ENCODE data around the gene EIF1. TPM values are rescaled to one million over a fixed set of nuclear protein-coding genes. Genes with fewer than 3 reads are reported as not detected.
A peak's percentile ranks its signal among the peaks of the same experiment; 100 is the strongest.

Gene EIF1
- total RNA-seq, 1 experiment from 2014 or later: 1,082 TPM

DNA sequence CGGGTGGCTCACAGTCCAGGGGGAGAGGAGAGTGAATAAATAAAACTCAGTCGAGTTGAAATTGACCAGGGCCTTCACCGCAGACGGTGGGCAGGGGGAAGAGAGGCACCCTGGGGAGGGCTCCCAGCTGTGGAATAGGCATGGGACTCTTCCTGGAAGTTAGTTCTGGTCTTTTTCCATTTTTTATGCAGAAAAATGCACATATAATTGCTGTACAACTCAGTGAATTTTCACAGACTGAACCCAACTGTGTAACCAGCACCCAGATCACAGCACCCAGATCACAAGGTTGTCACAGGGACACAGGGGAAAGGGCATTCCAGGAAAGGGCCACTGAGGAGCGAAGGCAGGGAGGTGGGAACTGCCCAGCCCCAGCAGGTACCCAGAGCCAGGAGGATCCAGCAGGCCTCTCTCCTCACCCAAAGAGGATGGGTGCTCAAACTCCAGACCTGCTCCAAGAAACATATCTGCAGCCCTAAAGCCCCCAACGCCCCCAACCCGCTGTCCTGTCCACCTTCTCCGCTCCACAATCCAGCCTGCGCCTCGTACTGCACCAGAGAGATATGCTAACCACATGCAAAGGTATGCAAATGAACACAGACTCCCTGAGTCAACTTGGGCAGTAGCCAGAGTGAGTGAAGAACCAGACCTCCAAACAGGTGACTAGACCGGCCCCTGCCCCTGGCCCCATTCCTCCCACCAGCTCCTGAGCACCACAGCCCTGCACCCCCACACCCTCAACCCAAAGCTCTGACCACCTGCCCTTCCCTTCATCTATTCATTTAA, 29.1 kb upstream of the EIF1 start:
- Histone ChIP-seq H3K9me3 (ENCODE audit: control insufficient read depth in 1 of 2, insufficient read depth in 1 of 2, low read depth in 1 of 2, low read length in 2 of 2) (no peaks in the 10 kb centered on the region), H3K4me2 (ENCODE audit: low read length) (no peak overlapping the region), H3K36me3 (ENCODE audit: control insufficient read depth in 1 of 2, insufficient read depth in 2 of 2, low read length in 2 of 2) (no peaks in the 10 kb centered on the region), H3K9me2 (ENCODE audit: insufficient read depth) (no peaks in the 10 kb centered on the region), H3K4me1 (ENCODE audit: control insufficient read depth in 1 of 2, insufficient read depth in 2 of 2, low read length in 2 of 2) (peaks cover 12 to 61% of the 10 kb centered on the region in 2 experiments), H2AFZ (ENCODE audit: low read depth, low read length, poor library complexity, severe bottlenecking) (no peak overlapping the region), H3K27me3 (ENCODE audit: insufficient read depth, low read length) (no peaks in the 10 kb centered on the region), H3K79me2 (ENCODE audit: insufficient read depth, low read length) (no peaks in the 10 kb centered on the region), H3K27ac (ENCODE audit: low read depth, low read length) (no peak overlapping the region), H3K9ac (ENCODE audit: low read length) (no peak overlapping the region), H3K4me3 (replicated peaks in 1 of 2; ENCODE audit: low read depth in 1 of 2, low read length in 2 of 2) (no peak overlapping the region), H4K20me1 (ENCODE audit: insufficient read depth) (no peaks in the 10 kb centered on the region)
- ChIA-PET POLR2A (no interaction called here), RAD21 (ENCODE audit: low non-redundant PET in 1 of 2, low total read pairs in 2 of 2, uncharacterized antibody in 2 of 2, unreplicated experiment in 2 of 2) (interaction anchor here in 1 of 2 experiments (1.4 kb wide), 1 partner anchor 110 kb away, joined by 5 read pairs; no protein-coding TSS in a partner anchor), CTCF (interaction anchor here (7.4 to 8.7 kb wide), 2 partner anchors 9 to 110 kb away, joined by 203 to 217 read pairs; no protein-coding TSS in a partner anchor)
- intact Hi-C loops (cut with micrococcal nuclease): no loop called here
- BruUV-seq (replicated peaks): no TSS peak
- no peak for DNase-seq (ENCODE audit: low read depth, low spot score)
- no peak for ATAC-seq
- TF ChIP-seq SIN3A (IDR thresholded peaks at IDR 0.05; ENCODE audit: low read depth) (no peak), EZH2phosphoT487 (IDR thresholded peaks at IDR 0.05; ENCODE audit: borderline replicate concordance) (no peak), ATF3 (IDR thresholded peaks at IDR 0.05) (no peak)

DNA sequence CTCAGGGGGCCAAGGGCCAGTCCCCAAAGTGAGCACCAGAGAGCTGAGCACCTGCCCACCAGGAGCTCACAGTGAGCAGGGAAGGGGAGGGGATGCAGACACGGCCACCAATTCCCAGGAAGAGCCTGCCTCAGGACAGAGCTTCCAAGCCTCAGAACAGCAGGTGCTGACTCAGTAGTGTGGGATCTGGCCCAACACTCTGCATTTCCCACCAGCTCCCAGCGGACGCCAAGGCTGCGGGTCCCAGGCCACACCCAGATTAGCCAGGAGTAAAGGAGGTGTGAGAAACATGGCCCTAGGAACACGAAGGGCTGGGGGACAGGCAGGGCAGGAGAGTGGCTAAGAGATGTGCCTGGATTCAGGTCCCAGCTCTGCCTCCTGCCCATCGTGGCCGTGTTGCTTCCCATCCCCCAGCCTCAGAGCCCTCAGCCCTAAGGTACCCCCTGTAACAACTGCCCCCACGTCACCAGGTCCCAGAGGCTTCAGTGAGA, 28.4 kb upstream of the EIF1 start:
- POLR2A ChIA-PET: no interaction called here
- H3K9me3 ChIP-seq (ENCODE audit: control insufficient read depth in 1 of 2, insufficient read depth in 1 of 2, low read depth in 1 of 2, low read length in 2 of 2): no peaks in the 10 kb centered on the region

More for the DNA sequence above, 28.4 kb upstream of the EIF1 start:
- peak; percentile 33; the same call in 1 of the 2 replicates for TF ChIP-seq MAX (IDR thresholded peaks at IDR 0.05)
- TF ChIP-seq ZNF274 (IDR thresholded peaks at IDR 0.05; ENCODE audit: low read depth, low read length): no peak
- no peak for TF ChIP-seq YY1 (IDR thresholded peaks at IDR 0.05; ENCODE audit: extremely low read depth, insufficient replicate concordance, low read depth, low read length)
- ChIA-PET CTCF (interaction anchor here (7.4 to 8.7 kb wide), 2 partner anchors 10 to 110 kb away, joined by 203 to 217 read pairs; no protein-coding TSS in a partner anchor), RAD21 (ENCODE audit: low non-redundant PET in 1 of 2, low total read pairs in 2 of 2, uncharacterized antibody in 2 of 2, unreplicated experiment in 2 of 2) (interaction anchor here (0.5 to 1.4 kb wide), 3 partner anchors 9 to 111 kb away, joined by 5 to 6 read pairs (median 5); no protein-coding TSS in a partner anchor)
- DNase-seq (ENCODE audit: low read depth, low spot score) (no peak), ATAC-seq (no peak)
- no peaks in the 10 kb centered on the region for H3K9me2 ChIP-seq (ENCODE audit: insufficient read depth)
- H3K9ac ChIP-seq (ENCODE audit: low read length): no peak overlapping the region
- H3K4me3 ChIP-seq (replicated peaks in 1 of 2; ENCODE audit: low read depth in 1 of 2, low read length in 2 of 2): no peak overlapping the region
- no peaks in the 10 kb centered on the region for H3K36me3 ChIP-seq (ENCODE audit: control insufficient read depth in 1 of 2, insufficient read depth in 2 of 2, low read length in 2 of 2)
- H2AFZ ChIP-seq (ENCODE audit: low read depth, low read length, poor library complexity, severe bottlenecking): no peak overlapping the region
- no peaks in the 10 kb centered on the region for H3K27me3 ChIP-seq (ENCODE audit: insufficient read depth, low read length)
- H4K20me1 ChIP-seq (ENCODE audit: insufficient read depth): no peaks in the 10 kb centered on the region
- intact Hi-C loops (cut with micrococcal nuclease): no loop called here
- peaks cover 6 to 59% of the 10 kb centered on the region in 2 experiments for H3K4me1 ChIP-seq (ENCODE audit: control insufficient read depth in 1 of 2, insufficient read depth in 2 of 2, low read length in 2 of 2)
- BruUV-seq (replicated peaks): no TSS peak
- no peaks in the 10 kb centered on the region for H3K79me2 ChIP-seq (ENCODE audit: insufficient read depth, low read length)
- H3K27ac ChIP-seq (ENCODE audit: low read depth, low read length): no peak overlapping the region
- no peak overlapping the region for H3K4me2 ChIP-seq (ENCODE audit: low read length)

Measured in HCT116 (cell line).